GM18873 (cell line): ENCODE data around the gene TECR.
"Not testable (repeated sequence)": the region's sequence is repeated elsewhere in the genome, so short reads cannot be mapped to it uniquely, and the experiment has no call there.

Experiments
- ATAC-seq: cut with Tn5 transposase; IDR thresholded peaks from one replicate; pipeline ENCODE4 v1.9.1; 2021; ENCODE audit warnings: mild to moderate bottlenecking, moderate library complexity, moderate number of reproducible peaks; ENCODE audit not compliant: unreplicated experiment, low FRiP score

Gene TECR

GRCh38 chr19:14577264-14577663 lies 47.9 kb downstream of the TECR start:
- no peak for ATAC-seq

- ATAC-seq: no peak
Observed at GRCh38 chr19:14577885-14578427, 48.6 kb downstream of the TECR start.

GRCh38 chr19:14580623-14581237 lies 51.3 kb downstream of the TECR start:
- ATAC-seq: no peak

- no peak for ATAC-seq
Observed at GRCh38 chr19:14582894-14583340, 53.5 kb downstream of the TECR start, which contains the start of gene CLEC17A. TSS of gene CLEC17A (plus strand) at chr19:14583084. CDS start at chr19:14583161, 77 bp downstream.

- not testable (repeated sequence) for ATAC-seq
Observed at GRCh38 chr19:14584372-14584771, 55.0 kb downstream of the TECR start.

- ATAC-seq: peak; percentile 69
Observed at GRCh38 chr19:14585187-14585586, 55.8 kb downstream of the TECR start.

GRCh38 chr19:14589433-14589832 lies 60.0 kb downstream of the TECR start:
- ATAC-seq: not testable (repeated sequence)

GRCh38 chr19:14595558-14595957 lies 66.2 kb downstream of the TECR start:
- ATAC-seq: no peak

- ATAC-seq: no peak
Observed at GRCh38 chr19:14599548-14600147, 70.3 kb downstream of the TECR start.

- peak; percentile 61 for ATAC-seq
Observed at GRCh38 chr19:14603990-14604387, 74.6 kb downstream of the TECR start.

GRCh38 chr19:14606627-14607026 lies 77.2 kb downstream of the TECR start:
- ATAC-seq: no peak

- ATAC-seq: no peak
Observed at GRCh38 chr19:14611051-14611450, 81.7 kb downstream of the TECR start.

- ATAC-seq: not testable (repeated sequence)
Observed at GRCh38 chr19:14612242-14612641, 82.8 kb downstream of the TECR start.

- ATAC-seq: no peak
Observed at GRCh38 chr19:14612657-14613056, 83.3 kb downstream of the TECR start.

- ATAC-seq: not testable (repeated sequence)
Observed at GRCh38 chr19:14613399-14614098, 84.2 kb downstream of the TECR start.

GRCh38 chr19:14614099-14614412 lies 84.7 kb downstream of the TECR start:
- no peak for ATAC-seq
